Smooth muscle cell of the brain vasculature (primary cell): ENCODE results near the gene MAP2K2.

Source experiments
- DNase-seq: peaks from one replicate; pipeline ENCODE4 v3.0.0-alpha.2; 2012; ENCODE audit warnings: low read depth, low spot score

MAP2K2 gene

DNA sequence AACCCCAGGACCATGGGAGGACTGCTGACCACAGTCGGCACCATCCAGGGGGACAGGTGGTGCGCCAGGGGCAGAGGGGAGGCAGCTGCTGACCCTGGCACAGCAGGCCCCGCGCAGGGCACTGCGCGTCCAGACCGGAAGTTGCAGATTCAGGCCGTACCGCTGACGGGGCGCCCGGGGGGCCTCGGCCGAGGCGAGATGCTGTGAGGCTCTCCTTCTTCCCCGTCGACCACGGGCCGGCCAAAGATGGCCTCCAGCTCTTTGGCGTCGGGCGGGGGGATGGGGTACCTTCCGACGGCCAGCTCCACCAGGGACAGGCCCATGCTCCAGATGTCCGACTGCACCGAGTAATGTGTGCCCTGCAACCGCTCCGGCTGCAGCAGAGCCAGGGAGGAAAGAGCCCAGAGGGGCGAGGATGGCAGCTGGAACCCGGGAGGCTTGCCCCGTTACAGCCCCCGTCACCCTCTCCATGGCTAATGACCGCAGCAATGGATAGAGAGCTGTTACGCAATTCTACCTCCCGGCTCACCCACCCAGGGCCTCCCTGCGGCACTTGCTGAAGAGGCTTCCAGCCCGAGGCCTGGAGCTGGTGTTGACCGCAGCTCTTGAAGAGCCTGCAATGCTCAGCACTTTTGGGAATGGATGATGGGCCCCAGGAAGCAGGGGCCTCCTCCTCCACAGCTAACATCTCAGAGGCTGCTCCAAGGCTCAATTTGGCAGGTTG lies 24.7 kb downstream of the MAP2K2 start:
- no peak for DNase-seq

- DNase-seq, result no peak
These were observed 25.4 kb downstream of the MAP2K2 start for GRCh38 chr19:4098493-4098892.

GRCh38 chr19:4097501-4097900 lies 26.4 kb downstream of the MAP2K2 start:
- no peak for DNase-seq

DNA sequence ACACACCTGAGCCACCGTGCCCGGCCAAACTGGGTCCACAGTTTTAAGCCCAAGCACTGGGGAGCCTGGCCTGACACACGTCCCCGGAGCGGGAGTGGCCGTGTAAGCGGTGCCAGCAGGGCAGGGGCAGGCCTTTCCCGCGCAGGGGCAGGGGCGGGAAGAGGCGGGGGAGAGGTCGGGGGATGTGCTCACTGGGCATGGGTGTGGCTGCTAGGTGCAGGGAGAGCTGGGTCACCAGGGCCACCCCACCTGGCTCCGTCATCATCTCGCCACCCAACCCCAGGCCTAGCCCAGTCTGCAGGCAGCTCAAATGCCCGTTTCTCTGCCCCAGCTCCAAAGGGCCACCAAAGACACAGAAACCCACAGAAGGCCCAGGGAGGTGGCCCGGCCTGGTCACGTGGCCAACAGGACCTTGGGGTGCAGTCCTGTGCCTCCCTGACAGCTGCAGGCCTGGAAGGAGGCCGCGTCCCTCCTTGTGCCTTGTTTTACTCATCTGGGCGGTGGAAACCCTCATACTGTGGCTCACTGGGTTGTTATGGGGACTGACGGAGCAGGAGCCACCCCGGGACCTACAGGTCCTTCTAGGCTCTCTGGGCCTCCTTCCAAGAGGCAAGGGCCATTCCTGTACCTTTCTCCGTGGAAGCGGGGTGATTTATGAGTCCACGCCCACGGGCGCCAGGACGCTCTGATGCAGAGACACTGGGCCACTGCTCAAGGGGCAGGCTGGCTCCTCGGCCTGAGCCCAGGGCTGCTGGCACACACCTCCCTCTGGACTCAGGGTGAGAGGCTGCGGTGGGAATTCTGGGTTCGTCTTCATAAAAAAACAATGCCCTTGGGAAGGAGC lies 27.7 kb downstream of the MAP2K2 start:
- no peak for DNase-seq

DNA sequence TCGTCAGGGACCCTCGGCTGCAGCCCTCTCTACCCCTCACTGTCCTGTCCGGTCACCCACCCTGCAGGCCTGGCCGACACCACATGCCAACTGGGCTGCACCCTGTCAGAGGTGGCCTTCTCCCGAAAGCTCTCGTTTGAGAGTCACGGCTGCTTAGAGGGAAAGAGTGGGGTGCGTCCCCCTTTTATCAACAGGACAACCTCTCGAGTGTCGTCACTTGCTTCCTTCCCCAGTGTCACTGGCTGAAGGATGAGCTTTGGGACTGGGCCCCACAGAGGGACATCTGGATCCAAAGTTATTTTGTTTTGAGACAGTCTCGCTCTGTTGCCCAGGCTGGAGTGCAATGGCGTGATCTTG lies 28.5 kb downstream of the MAP2K2 start:
- DNase-seq, result no peak

GRCh38 chr19:4094761-4095487 lies 29.0 kb downstream of the MAP2K2 start:
- no peak for DNase-seq

DNA sequence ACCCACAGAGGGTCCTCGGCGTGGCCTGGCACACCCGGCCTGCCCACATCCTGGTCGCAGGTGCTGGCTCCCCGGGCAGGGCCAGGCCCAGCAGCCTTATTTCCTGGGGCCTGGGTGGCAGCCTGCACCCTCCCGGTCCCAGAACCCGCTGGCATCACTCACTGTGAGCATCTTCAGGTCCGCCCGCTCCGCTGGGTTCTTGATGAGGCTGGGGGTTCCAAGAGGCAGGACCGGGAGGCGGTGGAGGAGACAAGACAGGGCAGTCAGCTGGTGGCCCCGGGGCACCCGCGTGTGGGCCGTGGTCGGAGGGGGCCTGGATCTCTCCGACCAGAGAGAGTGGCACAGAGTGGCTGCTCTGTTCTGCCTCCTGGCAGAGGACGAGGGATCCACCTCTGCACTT lies 29.6 kb downstream of the MAP2K2 start:
- no peak for DNase-seq

DNA sequence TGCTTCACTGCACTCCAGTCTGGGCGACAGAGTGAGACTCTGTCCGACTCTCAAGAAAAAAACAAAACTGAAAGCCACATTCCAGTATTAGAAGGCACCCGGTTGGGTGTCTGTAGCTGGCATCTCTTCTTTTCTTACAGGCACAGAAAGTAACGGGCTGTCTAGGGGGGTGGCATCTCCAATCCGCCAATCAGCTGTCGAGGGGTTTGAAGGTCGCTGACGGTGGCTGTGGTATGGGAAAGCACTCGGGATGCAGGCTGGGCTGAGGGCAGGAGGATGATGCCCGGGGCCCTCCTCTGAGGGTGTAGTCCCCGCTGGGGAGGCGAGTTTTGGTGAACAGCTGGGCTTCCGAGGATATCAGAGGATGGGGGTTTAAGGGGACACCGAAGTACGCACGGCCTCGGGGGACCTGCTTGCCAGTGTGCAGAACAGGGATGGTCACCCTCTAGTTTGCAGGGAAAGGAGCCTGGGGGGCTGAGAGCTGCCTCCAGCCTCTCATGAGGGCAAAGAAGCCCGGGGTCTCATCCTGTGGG lies 30.2 kb downstream of the MAP2K2 start:
- no peak for DNase-seq

GRCh38 chr19:4090356-4091220 lies 33.3 kb downstream of the MAP2K2 start:
- DNase-seq, result no peak

- no peak for DNase-seq
These were observed 34.0 kb downstream of the MAP2K2 start for GRCh38 chr19:4089946-4090345.

- no peak for DNase-seq
These were observed 34.5 kb downstream of the MAP2K2 start for GRCh38 chr19:4089400-4089908.

DNA sequence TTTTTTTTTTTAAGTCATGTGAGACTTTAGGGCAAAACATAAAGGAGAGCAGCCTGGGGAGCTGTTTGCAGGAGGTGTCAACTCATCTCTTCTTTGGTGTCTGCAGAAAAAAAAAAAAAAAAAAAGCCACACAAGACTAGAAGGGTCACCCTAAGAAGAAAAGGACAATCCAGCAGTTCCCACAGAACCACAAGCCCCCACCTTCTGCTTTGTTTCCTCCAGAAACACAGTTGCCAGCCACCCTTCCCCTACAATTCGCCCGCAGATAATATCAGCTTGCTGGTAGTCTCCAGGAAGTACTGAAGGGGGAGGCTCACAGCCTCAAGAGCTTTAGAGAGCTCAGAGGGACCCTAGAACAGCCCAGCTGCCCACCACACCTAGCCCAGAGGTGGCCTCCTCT lies 34.9 kb downstream of the MAP2K2 start:
- no peak for DNase-seq

GRCh38 chr19:4087787-4088679 lies 35.9 kb downstream of the MAP2K2 start:
- no peak for DNase-seq

- DNase-seq, result no peak
These were observed 37.5 kb downstream of the MAP2K2 start for GRCh38 chr19:4086411-4086867.

GRCh38 chr19:4084547-4084877 lies 39.4 kb downstream of the MAP2K2 start:
- no peak for DNase-seq

- DNase-seq, result no peak
These were observed 40.0 kb downstream of the MAP2K2 start for GRCh38 chr19:4083677-4084546.

GRCh38 chr19:4082172-4082571 lies 41.8 kb downstream of the MAP2K2 start:
- DNase-seq, result no peak

- no peak for DNase-seq
These were observed 42.3 kb downstream of the MAP2K2 start for GRCh38 chr19:4081441-4082129.
